ENCODE data around the gene SMAD7. TPM values are rescaled to one million over a fixed set of nuclear protein-coding genes. Genes with fewer than 3 reads are reported as not detected.
"Not testable (repeated sequence)": the region's sequence is repeated elsewhere in the genome, so short reads cannot be mapped to it uniquely, and the experiment has no call there.

Gene SMAD7
- total RNA-seq, 2 experiments from 2014 or later, result 17.4 to 18.1 TPM

DNA sequence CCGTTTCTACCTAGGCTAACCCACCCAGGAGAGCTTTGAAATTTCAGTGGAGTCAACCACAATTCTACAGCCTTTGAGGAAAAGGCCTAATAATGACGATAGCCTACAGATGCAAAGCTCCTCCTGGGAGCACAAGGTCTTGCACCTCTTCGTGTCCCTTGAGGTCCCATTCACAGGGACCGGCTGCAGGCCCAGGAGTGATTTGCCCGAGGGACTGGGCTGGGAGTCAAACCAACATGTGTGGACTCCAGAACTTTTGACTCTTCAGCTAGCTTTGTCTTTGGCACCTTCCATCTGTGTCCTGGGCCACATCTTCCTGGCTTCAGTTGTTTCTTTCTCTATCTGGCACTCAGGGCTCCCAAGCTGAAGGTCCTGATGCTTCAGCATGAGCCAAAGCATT is 76.5 kb downstream of the SMAD7 start:
- no peaks in the 10 kb centered on the region for H3K27me3 Mint-ChIP-seq
- TF ChIP-seq CTCF (IDR thresholded peaks at IDR 0.05), result no peak
- peaks cover 21% of the 10 kb centered on the region for H3K4me1 Mint-ChIP-seq (ENCODE audit: low read depth)
- H3K27ac Mint-ChIP-seq, result no peak overlapping the region
- CTCF ChIA-PET, result interaction anchor here (1.1 kb wide), 1 partner anchor 97 kb away, joined by 3 read pairs; no protein-coding TSS in a partner anchor
- no peaks in the 10 kb centered on the region for H3K36me3 Mint-ChIP-seq (ENCODE audit: low read depth)
- ATAC-seq (no peak), DNase-seq (no peak)
- intact Hi-C loops (cut with micrococcal nuclease), result no loop called here
- POLR2A ChIA-PET, result interaction anchor here (0.8 to 1.8 kb wide), 2 partner anchors 16 to 78 kb away, joined by 3 to 5 read pairs; no protein-coding TSS in a partner anchor
- H3K4me3 Mint-ChIP-seq, result no peak overlapping the region
- no peaks in the 10 kb centered on the region for H3K9me3 Mint-ChIP-seq

DNA sequence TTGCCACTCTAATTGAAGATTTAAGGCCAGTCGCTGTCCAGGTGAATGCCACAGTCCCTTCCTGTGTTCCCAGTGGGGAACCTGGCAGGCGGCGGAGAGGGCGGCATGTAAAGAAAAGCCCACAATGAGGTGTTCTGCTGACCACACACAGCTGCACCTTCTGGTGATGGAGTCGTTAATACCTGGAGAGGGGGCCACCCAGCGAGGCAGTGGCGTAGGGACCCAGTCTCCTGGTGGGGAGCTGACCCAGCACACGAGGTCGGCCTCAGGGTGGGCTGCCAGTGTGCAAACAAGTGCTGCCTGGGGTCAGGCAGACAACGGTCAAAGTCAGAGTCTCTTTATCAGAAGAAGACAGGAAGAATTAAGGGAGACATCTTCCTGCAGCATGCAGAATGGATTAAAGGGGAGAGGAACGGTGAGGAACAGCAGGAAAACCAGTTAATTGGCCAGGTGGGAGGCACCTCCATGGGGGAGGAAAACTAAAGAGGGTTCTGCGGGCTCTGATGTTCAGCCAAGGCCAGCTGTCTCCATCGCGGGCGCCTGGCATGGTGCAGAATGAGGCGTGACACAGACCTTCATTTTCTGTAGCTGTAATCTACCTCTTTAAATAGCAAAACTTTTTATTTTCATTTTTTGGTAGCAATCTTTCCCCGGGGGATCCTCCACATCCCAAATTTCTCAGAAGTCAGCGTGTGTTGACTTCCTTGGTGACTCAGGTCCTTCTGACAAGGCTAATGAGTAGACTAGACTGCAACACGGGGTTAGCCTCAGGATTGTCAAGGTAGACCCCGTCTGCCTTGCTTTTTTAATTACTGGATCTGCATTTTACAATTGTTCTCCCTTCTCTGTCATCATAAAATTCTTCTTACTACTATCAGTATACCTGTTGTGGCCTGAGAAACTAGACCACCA is 78.3 kb downstream of the SMAD7 start:
- no peak for ATAC-seq
- intact Hi-C loops (cut with micrococcal nuclease), result no loop called here
- POLR2A ChIA-PET, result no interaction called here

GRCh38 chr18:48871391-48872166 is 79.2 kb downstream of the SMAD7 start:
- no peak for DNase-seq
- H3K27me3 Mint-ChIP-seq, result no peaks in the 10 kb centered on the region
- H3K4me1 Mint-ChIP-seq (ENCODE audit: low read depth), result peaks cover 36% of the 10 kb centered on the region
- no peaks in the 10 kb centered on the region for H3K36me3 Mint-ChIP-seq (ENCODE audit: low read depth)
- ChIA-PET CTCF (no interaction called here), POLR2A (no interaction called here)
- no peak overlapping the region for H3K27ac Mint-ChIP-seq
- intact Hi-C loops (cut with micrococcal nuclease), result no loop called here
- H3K4me3 Mint-ChIP-seq, result no peak overlapping the region
- TF ChIP-seq CTCF (IDR thresholded peaks at IDR 0.05), result no peak
- no peaks in the 10 kb centered on the region for H3K9me3 Mint-ChIP-seq
- no peak for ATAC-seq

More for the DNA sequence above, 78.3 kb downstream of the SMAD7 start:
- Mint-ChIP-seq H3K27ac (no peak overlapping the region), H3K4me3 (no peak overlapping the region), H3K9me3 (no peaks in the 10 kb centered on the region), H3K4me1 (ENCODE audit: low read depth) (peaks cover 36% of the 10 kb centered on the region), H3K27me3 (no peaks in the 10 kb centered on the region), H3K36me3 (ENCODE audit: low read depth) (no peaks in the 10 kb centered on the region)
- CTCF ChIA-PET, result no interaction called here
- TF ChIP-seq CTCF (IDR thresholded peaks at IDR 0.05), result no peak
- DNase-seq, result no peak

DNA sequence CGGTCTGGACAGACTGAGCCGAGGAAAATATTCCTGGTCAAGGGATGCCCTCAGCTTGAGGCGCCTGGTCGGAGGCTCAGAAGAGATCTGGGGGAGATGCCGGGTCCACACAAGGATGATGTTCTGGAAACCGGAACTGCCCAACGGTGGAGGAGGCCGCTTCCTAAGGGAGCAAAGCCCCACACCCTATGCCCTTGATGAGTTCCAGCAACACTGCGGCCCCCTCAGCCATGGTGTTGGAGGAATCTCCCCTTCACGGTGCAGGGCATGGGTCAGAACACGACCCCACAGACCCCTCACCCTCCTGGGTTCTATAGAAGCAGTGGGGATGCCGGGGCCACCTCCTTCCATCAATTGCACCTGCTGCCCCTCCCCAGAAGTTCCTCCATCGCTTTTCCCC is 79.8 kb downstream of the SMAD7 start:
- intact Hi-C loops (cut with micrococcal nuclease); POLR2A ChIA-PET; CTCF ChIA-PET; H3K36me3 Mint-ChIP-seq (ENCODE audit: low read depth); H3K4me3 Mint-ChIP-seq; ATAC-seq; H3K27me3 Mint-ChIP-seq; H3K9me3 Mint-ChIP-seq; H3K27ac Mint-ChIP-seq; DNase-seq: not testable (repeated sequence)
- H3K4me1 Mint-ChIP-seq (ENCODE audit: low read depth), result peaks cover 36% of the 10 kb centered on the region

All from activated CD8-positive, alpha-beta T cell treated with anti-CD3 and anti-CD28 coated beads for 36 hours (primary cell).